Measurements from ENCODE around the gene RRM2. TPM values are rescaled to one million over a fixed set of nuclear protein-coding genes. Genes with fewer than 3 reads are reported as not detected.

The RRM2 gene
- total and polyA plus RNA-seq, 2 experiments from 2014 or later: 108 to 119 TPM

DNA sequence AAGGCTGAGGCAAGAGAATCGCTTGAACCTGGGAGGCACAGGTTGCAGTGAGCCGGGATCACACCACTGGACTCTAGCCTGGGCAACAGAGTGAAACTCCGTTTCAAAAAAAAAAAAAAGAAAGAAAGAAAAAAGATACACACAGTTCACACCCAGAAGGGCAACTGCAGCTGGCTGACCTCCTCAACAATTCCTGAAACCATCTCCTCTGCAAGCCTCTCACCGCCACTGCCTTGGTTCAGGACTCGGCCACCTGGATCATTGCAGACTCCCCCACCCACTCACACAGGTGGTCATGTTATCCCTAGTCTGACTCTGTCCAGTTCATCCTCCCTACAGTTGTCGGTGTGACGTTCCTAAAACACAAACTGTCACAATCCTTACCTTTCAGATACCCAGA lies 44.5 kb upstream of the RRM2 start:
- no peak for ATAC-seq

More for the DNA sequence above, 44.5 kb upstream of the RRM2 start:
- no peak overlapping the region for H3K4me3 ChIP-seq
- no peak overlapping the region for H2AFZ ChIP-seq
- H3K9me3 Mint-ChIP-seq: no peaks in the 10 kb centered on the region
- H3K36me3 Mint-ChIP-seq (ENCODE audit: low read depth): no peaks in the 10 kb centered on the region; the same call in 2 of the 3 replicates
- no peak overlapping the region for H3K27ac Mint-ChIP-seq
- no peaks in the 10 kb centered on the region for H4K20me1 ChIP-seq (replicated peaks; ENCODE audit: insufficient read depth)
- H3K79me2 ChIP-seq (replicated peaks; ENCODE audit: insufficient read depth): no peaks in the 10 kb centered on the region
- 0 out of 2 replicates have a peak, but pooled peaks cover 6% of the 10 kb centered on the region for H3F3A ChIP-seq (replicated peaks; ENCODE audit: low read depth)
- H3K4me1 ChIP-seq (ENCODE audit: insufficient read depth): peaks cover 13% of the 10 kb centered on the region
- no peak overlapping the region for H3K4me3 Mint-ChIP-seq
- H3K4me1 Mint-ChIP-seq: peaks cover 31% of the 10 kb centered on the region
- H3K36me3 ChIP-seq (ENCODE audit: insufficient read depth): no peaks in the 10 kb centered on the region
- H3K27me3 Mint-ChIP-seq (ENCODE audit: insufficient read depth, low read depth, poor library complexity): peaks cover 37% of the 10 kb centered on the region
- TF ChIP-seq STAT1 (IDR thresholded peaks at IDR 0.05; ENCODE audit: unreplicated experiment): no peak
- TF ChIP-seq, protein P1, sequence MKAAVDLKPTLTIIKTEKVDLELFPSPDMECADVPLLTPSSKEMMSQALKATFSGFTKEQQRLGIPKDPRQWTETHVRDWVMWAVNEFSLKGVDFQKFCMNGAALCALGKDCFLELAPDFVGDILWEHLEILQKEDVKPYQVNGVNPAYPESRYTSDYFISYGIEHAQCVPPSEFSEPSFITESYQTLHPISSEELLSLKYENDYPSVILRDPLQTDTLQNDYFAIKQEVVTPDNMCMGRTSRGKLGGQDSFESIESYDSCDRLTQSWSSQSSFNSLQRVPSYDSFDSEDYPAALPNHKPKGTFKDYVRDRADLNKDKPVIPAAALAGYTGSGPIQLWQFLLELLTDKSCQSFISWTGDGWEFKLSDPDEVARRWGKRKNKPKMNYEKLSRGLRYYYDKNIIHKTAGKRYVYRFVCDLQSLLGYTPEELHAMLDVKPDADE (IDR thresholded peaks at IDR 0.05): no peak
- TF ChIP-seq NANOG (IDR thresholded peaks at IDR 0.05; ENCODE audit: borderline replicate concordance): no peak
- TF ChIP-seq JUNB (IDR thresholded peaks at IDR 0.05; ENCODE audit: unreplicated experiment): no peak
- no peak for TF ChIP-seq EZH2 (IDR thresholded peaks at IDR 0.05; ENCODE audit: low read depth, unreplicated experiment)
- TF ChIP-seq, protein P2, sequence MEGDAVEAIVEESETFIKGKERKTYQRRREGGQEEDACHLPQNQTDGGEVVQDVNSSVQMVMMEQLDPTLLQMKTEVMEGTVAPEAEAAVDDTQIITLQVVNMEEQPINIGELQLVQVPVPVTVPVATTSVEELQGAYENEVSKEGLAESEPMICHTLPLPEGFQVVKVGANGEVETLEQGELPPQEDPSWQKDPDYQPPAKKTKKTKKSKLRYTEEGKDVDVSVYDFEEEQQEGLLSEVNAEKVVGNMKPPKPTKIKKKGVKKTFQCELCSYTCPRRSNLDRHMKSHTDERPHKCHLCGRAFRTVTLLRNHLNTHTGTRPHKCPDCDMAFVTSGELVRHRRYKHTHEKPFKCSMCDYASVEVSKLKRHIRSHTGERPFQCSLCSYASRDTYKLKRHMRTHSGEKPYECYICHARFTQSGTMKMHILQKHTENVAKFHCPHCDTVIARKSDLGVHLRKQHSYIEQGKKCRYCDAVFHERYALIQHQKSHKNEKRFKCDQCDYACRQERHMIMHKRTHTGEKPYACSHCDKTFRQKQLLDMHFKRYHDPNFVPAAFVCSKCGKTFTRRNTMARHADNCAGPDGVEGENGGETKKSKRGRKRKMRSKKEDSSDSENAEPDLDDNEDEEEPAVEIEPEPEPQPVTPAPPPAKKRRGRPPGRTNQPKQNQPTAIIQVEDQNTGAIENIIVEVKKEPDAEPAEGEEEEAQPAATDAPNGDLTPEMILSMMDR (conservative IDR thresholded peaks at IDR 0.05; ENCODE audit: low read depth in 2 of 2): no peak
- TF ChIP-seq ZNF331 (CRISPR knock-in tag; IDR thresholded peaks at IDR 0.05; ENCODE audit: low read depth): no peak
- TF ChIP-seq CREB1 (CRISPR knock-in tag; IDR thresholded peaks at IDR 0.05; ENCODE audit: low read depth): no peak
- TF ChIP-seq, protein P3, sequence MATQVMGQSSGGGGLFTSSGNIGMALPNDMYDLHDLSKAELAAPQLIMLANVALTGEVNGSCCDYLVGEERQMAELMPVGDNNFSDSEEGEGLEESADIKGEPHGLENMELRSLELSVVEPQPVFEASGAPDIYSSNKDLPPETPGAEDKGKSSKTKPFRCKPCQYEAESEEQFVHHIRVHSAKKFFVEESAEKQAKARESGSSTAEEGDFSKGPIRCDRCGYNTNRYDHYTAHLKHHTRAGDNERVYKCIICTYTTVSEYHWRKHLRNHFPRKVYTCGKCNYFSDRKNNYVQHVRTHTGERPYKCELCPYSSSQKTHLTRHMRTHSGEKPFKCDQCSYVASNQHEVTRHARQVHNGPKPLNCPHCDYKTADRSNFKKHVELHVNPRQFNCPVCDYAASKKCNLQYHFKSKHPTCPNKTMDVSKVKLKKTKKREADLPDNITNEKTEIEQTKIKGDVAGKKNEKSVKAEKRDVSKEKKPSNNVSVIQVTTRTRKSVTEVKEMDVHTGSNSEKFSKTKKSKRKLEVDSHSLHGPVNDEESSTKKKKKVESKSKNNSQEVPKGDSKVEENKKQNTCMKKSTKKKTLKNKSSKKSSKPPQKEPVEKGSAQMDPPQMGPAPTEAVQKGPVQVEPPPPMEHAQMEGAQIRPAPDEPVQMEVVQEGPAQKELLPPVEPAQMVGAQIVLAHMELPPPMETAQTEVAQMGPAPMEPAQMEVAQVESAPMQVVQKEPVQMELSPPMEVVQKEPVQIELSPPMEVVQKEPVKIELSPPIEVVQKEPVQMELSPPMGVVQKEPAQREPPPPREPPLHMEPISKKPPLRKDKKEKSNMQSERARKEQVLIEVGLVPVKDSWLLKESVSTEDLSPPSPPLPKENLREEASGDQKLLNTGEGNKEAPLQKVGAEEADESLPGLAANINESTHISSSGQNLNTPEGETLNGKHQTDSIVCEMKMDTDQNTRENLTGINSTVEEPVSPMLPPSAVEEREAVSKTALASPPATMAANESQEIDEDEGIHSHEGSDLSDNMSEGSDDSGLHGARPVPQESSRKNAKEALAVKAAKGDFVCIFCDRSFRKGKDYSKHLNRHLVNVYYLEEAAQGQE (IDR thresholded peaks at IDR 0.05; ENCODE audit: unreplicated experiment): no peak
- TF ChIP-seq, protein P4, sequence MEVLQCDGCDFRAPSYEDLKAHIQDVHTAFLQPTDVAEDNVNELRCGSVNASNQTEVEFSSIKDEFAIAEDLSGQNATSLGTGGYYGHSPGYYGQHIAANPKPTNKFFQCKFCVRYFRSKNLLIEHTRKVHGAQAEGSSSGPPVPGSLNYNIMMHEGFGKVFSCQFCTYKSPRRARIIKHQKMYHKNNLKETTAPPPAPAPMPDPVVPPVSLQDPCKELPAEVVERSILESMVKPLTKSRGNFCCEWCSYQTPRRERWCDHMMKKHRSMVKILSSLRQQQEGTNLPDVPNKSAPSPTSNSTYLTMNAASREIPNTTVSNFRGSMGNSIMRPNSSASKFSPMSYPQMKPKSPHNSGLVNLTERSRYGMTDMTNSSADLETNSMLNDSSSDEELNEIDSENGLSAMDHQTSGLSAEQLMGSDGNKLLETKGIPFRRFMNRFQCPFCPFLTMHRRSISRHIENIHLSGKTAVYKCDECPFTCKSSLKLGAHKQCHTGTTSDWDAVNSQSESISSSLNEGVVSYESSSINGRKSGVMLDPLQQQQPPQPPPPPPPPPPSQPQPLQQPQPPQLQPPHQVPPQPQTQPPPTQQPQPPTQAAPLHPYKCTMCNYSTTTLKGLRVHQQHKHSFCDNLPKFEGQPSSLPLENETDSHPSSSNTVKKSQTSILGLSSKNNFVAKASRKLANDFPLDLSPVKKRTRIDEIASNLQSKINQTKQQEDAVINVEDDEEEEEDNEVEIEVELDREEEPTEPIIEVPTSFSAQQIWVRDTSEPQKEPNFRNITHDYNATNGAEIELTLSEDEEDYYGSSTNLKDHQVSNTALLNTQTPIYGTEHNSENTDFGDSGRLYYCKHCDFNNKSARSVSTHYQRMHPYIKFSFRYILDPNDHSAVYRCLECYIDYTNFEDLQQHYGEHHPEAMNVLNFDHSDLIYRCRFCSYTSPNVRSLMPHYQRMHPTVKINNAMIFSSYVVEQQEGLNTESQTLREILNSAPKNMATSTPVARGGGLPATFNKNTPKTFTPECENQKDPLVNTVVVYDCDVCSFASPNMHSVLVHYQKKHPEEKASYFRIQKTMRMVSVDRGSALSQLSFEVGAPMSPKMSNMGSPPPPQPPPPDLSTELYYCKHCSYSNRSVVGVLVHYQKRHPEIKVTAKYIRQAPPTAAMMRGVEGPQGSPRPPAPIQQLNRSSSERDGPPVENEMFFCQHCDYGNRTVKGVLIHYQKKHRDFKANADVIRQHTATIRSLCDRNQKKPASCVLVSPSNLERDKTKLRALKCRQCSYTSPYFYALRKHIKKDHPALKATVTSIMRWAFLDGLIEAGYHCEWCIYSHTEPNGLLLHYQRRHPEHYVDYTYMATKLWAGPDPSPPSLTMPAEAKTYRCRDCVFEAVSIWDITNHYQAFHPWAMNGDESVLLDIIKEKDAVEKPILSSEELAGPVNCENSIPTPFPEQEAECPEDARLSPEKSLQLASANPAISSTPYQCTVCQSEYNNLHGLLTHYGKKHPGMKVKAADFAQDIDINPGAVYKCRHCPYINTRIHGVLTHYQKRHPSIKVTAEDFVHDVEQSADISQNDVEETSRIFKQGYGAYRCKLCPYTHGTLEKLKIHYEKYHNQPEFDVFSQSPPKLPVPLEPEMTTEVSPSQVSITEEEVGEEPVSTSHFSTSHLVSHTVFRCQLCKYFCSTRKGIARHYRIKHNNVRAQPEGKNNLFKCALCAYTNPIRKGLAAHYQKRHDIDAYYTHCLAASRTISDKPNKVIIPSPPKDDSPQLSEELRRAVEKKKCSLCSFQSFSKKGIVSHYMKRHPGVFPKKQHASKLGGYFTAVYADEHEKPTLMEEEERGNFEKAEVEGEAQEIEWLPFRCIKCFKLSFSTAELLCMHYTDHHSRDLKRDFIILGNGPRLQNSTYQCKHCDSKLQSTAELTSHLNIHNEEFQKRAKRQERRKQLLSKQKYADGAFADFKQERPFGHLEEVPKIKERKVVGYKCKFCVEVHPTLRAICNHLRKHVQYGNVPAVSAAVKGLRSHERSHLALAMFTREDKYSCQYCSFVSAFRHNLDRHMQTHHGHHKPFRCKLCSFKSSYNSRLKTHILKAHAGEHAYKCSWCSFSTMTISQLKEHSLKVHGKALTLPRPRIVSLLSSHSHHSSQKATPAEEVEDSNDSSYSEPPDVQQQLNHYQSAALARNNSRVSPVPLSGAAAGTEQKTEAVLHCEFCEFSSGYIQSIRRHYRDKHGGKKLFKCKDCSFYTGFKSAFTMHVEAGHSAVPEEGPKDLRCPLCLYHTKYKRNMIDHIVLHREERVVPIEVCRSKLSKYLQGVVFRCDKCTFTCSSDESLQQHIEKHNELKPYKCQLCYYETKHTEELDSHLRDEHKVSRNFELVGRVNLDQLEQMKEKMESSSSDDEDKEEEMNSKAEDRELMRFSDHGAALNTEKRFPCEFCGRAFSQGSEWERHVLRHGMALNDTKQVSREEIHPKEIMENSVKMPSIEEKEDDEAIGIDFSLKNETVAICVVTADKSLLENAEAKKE (CRISPR knock-in tag; IDR thresholded peaks at IDR 0.05): no peak
- TF ChIP-seq POLR2AphosphoS5 (IDR thresholded peaks at IDR 0.05; ENCODE audit: low read depth): no peak
- H3K27me3 ChIP-seq (ENCODE audit: insufficient read depth): peaks cover 47% of the 10 kb centered on the region
- no peak overlapping the region for H3K4me2 ChIP-seq
- H3K27ac ChIP-seq (ENCODE audit: low read depth): no peak overlapping the region
- no peaks in the 10 kb centered on the region for H3K9me2 ChIP-seq (ENCODE audit: insufficient read depth)
- no peak for DNase-seq (ENCODE audit: low spot score)
